Stimulated activated CD4-positive, alpha-beta T cell treated with anti-CD3 and anti-CD28 coated beads, Interleukin-15, amount 100 ng/mL, for 48 hours (primary cell): ENCODE results near the gene DPH2.

Experiments
- DNase-seq, 2 donors: peaks; one replicate each; pipeline ENCODE4 v3.0.0-alpha.2; 2020; ENCODE audit warnings: low read depth in 2 of 2

DPH2 gene

GRCh38 chr1:44000122-44000665 is 30.4 kb downstream of the DPH2 start:
- no peak for DNase-seq

DNA sequence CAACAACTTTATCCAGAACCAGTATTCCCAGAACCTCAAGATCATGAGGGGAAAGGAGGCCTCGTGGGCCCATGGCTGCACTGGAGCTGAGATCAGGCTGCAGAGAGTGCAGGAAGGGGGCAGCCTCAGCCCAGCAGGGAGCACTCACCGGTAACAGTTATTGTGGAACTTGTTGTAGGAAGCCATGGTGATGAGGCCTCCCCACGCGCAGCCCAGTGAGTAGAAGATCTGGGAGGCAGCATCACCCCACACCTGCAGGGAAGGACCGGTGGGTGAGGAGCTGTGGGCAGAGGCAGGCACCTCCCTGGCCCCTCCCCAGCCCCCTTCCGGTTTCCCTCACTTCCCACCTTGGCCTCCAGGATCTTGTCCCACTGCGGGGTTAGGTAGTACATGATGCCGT is 32.4 kb downstream of the DPH2 start:
- no peak for DNase-seq

- DNase-seq = no peak
Measured at GRCh38 chr1:44002606-44003157, 32.9 kb downstream of the DPH2 start.

GRCh38 chr1:44008259-44008658 is 38.4 kb downstream of the DPH2 start:
- no peak for DNase-seq

DNA sequence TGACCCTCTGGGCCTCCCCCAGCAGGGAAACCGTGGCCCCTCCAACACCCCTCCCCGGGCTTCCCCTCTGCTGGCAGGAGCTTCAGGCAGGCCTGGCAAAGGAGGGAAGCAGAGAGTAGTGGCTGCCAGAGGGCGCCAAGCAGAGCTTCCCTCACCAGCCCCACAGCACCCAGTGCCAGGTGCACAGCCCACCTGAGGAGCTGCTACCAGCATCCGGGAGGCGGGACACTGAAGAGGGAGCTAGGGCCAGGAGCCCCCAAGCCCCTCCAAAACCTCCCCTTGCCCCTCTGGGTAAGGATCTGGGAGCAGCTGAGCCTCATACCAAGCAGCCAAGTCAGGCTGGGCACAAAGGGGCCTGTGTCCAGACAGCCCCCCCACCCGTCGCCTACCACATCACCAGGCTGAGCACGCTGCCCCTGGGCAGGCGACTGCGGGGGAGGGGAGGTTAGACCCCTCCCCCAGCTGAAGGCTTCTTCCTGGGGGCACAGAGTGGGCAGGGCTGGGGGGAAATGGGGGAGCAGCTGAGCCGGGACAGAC is 41.2 kb downstream of the DPH2 start:
- no peak for DNase-seq

- DNase-seq = no peak
Measured at GRCh38 chr1:44012404-44012803, 42.6 kb downstream of the DPH2 start.

DNA sequence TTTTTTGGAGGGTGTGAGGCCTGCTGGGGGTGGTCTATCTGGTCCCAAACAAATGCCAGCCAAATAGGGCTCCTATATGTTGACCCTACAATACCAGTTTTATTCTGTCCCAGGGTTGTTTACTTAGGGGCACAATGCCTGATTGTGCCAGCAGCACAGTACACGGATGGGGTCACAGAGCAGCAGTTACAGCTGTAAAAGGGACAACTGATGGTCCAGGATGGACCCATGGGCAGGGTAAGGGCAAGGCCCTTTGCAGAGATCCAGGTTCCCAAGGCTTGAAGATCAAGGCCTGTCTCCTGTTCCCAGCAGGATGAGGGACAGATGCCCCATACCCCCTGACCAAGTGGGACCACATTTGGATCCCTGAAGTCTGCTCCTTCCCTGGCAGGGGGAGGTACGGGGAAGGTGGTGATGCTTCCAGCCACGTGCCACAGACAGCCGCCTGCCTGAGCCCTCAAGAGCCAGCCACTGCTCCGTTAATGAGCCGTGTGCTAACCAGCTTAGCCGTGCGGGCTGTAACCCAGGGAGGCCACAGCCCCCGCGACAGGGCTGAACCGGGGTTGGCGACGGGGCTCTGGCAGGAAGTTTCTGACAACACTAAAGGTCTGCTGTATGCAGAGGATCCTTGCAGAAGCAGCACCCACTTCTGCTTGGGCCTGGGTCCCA is 43.3 kb downstream of the DPH2 start:
- DNase-seq = no peak

GRCh38 chr1:44013949-44014348 is 44.1 kb downstream of the DPH2 start:
- DNase-seq = no peak

DNA sequence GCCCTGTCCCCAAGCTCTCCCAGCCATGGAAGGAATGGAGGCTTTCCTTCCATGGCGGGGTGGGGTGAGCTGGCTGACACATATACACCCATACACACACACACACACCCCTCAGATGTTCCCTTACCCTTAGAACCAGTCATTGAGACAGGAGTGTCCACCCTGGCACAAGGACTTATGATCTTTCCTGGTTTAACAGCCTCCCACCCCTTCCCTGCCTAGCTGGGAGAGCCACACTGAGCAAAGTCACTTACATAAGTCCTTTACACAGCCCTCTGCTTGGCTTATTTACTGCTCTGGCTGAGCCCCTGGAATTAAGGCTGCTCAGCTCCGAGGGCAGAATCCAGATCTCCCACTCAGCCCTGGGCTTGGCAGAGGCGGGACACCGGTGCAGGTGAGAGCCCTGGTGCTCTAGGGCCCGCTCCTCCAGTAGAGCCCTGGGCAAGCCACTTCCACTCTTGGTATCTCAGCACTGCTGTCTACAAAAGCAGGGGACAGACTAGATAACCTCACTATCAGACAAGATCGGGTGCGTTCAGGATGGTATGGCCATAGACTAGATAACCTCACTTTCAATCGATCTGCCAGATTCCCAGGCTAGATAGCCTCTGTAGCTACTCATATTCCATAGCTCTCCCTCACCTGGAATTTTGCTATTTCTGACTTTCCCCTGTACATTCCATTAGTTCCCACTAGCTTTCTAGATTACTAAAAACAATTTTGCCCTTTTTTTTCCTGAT is 44.7 kb downstream of the DPH2 start:
- DNase-seq = no peak

- no peak for DNase-seq
Measured at GRCh38 chr1:44015206-44015605, 45.4 kb downstream of the DPH2 start.

GRCh38 chr1:44016041-44016889 is 46.5 kb downstream of the DPH2 start:
- no peak for DNase-seq

DNA sequence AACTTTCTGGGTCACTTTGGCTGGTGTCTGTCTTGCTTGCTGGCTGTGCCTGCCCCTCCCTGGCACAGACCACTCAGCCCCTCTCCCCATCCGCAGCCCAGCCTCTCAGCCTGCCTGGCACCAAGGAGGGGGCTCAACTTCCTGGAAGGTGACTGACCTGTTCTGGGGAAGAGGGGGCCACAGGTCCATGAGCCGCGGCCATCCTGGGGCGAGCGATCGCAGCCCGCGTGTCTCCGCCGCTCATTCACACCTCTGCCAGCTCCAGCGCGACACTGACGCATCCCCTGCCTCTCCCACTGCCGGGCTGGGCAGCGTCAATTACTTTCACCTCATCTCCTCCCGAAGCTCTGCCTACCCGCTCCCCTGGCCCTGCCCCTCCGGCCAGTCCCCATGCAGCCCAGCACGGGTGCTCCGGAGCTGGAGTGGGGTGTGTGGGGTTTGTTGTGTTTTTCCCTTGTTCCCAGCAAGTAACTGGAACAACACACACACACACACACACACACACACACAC is 47.1 kb downstream of the DPH2 start:
- no peak for DNase-seq

GRCh38 chr1:44019466-44019948 is 49.7 kb downstream of the DPH2 start:
- no peak for DNase-seq

DNA sequence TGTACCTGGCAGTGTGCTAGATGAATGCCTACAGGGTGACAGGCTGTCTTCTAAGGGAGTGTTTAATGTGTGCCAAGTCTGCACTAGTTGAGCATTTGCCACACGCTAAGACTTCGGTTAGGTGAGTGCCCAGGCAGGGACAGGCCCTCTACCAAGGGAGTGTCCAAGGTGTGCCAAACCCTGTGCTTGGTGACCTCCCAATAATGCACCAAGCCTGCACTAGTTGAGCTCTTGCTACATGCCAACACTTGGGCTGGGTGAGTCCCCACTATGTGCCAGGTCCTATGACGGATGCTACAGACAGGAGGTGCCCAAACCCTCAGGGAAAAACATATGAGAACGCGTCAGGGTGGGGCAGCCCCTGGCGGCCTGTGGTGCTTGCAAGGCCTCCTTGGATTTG is 50.7 kb downstream of the DPH2 start:
- no peak for DNase-seq

GRCh38 chr1:44021156-44021555 is 51.3 kb downstream of the DPH2 start:
- DNase-seq = no peak

- DNase-seq = no peak
Measured at GRCh38 chr1:44021581-44022321, 51.9 kb downstream of the DPH2 start.
